Mucosa of rectum (tissue), 2 donors: Measurements from ENCODE around the gene HSDL1.

Experiments
- H3K27ac ChIP-seq, 2 donors: one replicate each; pipeline ENCODE4 v1.7.0; 2013; ENCODE audit warnings: inconsistent platforms in 2 of 2, low read depth in 2 of 2, low read length in 2 of 2
- H3K27me3 ChIP-seq, 2 donors: one replicate each; pipeline ENCODE4 v1.7.0; 2013; ENCODE audit warnings: low read length in 2 of 2; ENCODE audit not compliant: control insufficient read depth in 2 of 2, insufficient read depth in 2 of 2
- H3K36me3 ChIP-seq, 2 donors: one replicate each; pipeline ENCODE4 v1.7.0; 2013; ENCODE audit warnings: low read length in 2 of 2; ENCODE audit not compliant: control insufficient read depth in 2 of 2, insufficient read depth in 2 of 2
- H3K4me1 ChIP-seq, 2 donors: one replicate each; pipeline ENCODE4 v1.7.0; 2013; ENCODE audit warnings: low read length in 2 of 2, mild to moderate bottlenecking in 1 of 2; ENCODE audit not compliant: control insufficient read depth in 2 of 2, insufficient read depth in 2 of 2
- H3K4me3 ChIP-seq, 2 donors: one replicate each; pipeline ENCODE4 v1.7.0; 2013; ENCODE audit warnings: low read length in 2 of 2
- H3K9ac ChIP-seq, 2 donors: one replicate each; pipeline ENCODE4 v1.7.0; 2013; ENCODE audit warnings: low read length in 2 of 2, low read depth in 1 of 2, mild to moderate bottlenecking in 1 of 2
- H3K9me3 ChIP-seq, 2 donors: one replicate each; pipeline ENCODE4 v1.7.0; 2013; ENCODE audit warnings: low read length in 2 of 2; ENCODE audit not compliant: control insufficient read depth in 2 of 2
- donor health status: healthy.
- donor health status: Normal muscosa, but diverticular disease.

The HSDL1 gene

DNA sequence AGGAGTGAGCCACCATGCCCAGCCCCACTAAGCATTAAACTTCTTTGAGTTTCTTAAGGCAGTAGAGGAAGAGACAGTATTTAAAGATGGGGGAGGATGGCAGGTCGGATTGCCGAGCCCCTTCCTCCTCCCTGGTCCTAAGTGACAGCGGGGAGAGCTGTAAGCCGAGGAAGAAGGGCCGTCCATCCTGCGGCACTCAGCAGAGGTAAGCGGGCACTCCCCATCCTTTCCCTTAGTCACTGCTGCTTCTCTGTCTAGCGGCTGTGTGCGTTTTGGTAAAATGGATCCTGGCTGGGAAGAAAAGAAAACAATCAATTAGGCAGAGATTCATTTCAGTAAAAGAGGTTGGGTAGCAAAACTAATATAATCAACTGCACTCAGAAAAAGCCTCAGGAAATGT lies 14.0 kb upstream of the HSDL1 start:
- Histone ChIP-seq H3K27me3 (peaks cover 2 to 8% of the 10 kb centered on the region in 2 donors), H3K4me1 (no peaks in the 10 kb centered on the region), H3K36me3 (no peaks in the 10 kb centered on the region), H3K9me3 (no peaks in the 10 kb centered on the region), H3K27ac (no peak overlapping the region), H3K9ac (no peak overlapping the region), H3K4me3 (no peak overlapping the region)

DNA sequence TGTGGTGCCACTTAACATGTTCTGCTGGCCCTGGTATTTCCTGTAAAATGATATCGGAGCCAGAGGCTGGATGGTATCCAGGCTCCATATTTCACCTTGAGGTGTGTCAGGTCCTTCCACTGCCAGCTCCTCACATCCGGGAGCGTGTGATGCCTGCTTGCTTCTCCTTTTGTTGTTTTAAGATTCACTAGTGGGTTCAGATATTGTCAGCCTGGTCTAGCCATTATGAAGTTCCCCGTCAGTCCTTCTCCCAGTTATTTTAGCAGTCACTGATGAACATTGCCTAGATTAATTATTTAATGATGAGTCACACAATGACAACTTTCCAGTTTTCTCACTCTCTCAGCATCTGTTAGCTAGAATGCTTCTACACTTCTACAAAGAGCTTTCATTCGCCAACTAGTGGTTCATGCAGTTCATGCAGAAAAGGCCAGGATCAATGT lies 11.4 kb upstream of the HSDL1 start:
- peaks cover 2 to 5% of the 10 kb centered on the region in 2 donors for H3K27me3 ChIP-seq
- H3K36me3 ChIP-seq, result no peaks in the 10 kb centered on the region
- H3K27ac ChIP-seq, result no peak overlapping the region
- no peak overlapping the region for H3K4me3 ChIP-seq
- H3K9me3 ChIP-seq, result no peaks in the 10 kb centered on the region
- H3K4me1 ChIP-seq, result no peaks in the 10 kb centered on the region
- no peak overlapping the region for H3K9ac ChIP-seq

DNA sequence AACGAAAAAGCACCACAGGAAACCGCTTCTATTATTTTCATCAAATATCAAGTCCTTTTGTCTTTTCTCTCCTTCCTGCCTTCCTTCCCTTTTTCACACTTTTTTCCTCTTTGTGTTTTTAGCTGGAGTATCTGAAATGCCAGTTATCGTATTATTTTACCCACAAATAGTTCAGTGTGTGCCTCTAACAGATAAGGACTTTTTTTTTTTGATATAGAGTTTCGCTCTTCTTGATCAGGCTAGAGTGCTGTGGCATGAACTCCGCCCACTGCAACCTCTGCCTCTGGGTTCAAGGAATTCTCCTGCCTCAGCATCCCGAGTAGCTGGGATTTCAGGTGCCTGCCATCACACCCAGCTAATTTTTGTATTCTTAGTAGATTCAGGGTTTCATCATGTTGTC lies 10.8 kb upstream of the HSDL1 start:
- H3K36me3 ChIP-seq, result no peaks in the 10 kb centered on the region
- no peaks in the 10 kb centered on the region for H3K9me3 ChIP-seq
- no peaks in the 10 kb centered on the region for H3K4me1 ChIP-seq
- H3K4me3 ChIP-seq, result no peak overlapping the region
- no peak overlapping the region for H3K27ac ChIP-seq
- peaks cover 2% of the 10 kb centered on the region in 2 donors for H3K27me3 ChIP-seq
- H3K9ac ChIP-seq, result no peak overlapping the region

DNA sequence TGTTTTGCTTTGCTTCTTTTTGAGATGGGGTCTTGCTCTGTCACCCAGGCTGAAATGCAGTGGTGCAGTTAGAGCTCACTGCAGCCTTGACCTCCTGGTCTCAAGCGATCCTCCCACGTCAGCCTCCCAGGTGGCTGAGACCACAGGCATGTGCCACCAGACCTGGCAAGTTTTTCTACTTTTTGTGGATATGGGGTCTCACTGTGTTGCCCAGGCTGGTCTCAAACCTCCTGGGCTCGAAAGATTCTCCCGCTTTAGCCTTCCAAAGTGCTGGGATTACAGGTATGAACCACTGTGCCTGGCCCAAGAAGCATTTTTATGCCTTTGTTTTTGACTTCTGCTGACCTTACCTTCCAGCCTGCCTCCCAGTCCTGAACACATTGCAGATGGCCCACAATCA lies 10.2 kb upstream of the HSDL1 start:
- peaks cover 2% of the 10 kb centered on the region in 2 donors for H3K27me3 ChIP-seq
- H3K27ac ChIP-seq, result no peak overlapping the region
- no peak overlapping the region for H3K4me3 ChIP-seq
- no peak overlapping the region for H3K9ac ChIP-seq
- H3K4me1 ChIP-seq, result no peaks in the 10 kb centered on the region
- no peaks in the 10 kb centered on the region for H3K36me3 ChIP-seq
- H3K9me3 ChIP-seq, result no peaks in the 10 kb centered on the region

DNA sequence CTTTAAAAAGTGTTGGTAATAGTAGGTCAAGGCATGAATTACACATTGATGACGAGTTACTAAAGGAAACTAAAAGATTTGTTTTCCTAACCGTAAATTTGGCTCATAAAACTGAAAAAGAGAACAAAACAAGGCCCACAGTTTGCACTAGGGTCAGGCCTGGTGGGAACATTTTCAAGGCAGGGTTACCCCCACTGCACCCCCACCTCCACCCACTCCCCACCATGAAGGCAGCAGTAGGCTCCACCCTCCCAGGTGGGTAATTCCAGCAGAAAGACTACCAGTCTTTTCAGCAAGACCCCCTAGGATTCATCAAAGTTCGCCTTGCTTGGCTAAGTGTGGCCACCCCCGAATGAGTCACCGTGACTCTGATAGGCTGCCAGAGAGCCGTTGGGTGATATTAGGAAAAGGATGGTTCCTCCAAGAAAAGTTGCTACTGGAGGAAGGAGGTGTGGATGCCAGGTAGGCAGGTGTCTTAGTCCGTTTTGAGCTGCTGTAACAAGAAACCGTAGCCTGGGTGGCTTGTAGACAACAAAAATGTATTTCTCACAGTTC lies 8.8 kb upstream of the HSDL1 start:
- H3K27me3 ChIP-seq, result no peaks in the 10 kb centered on the region
- no peaks in the 10 kb centered on the region for H3K9me3 ChIP-seq
- no peaks in the 10 kb centered on the region for H3K36me3 ChIP-seq
- no peak overlapping the region for H3K4me3 ChIP-seq
- H3K27ac ChIP-seq, result no peak overlapping the region
- no peaks in the 10 kb centered on the region for H3K4me1 ChIP-seq
- H3K9ac ChIP-seq, result no peak overlapping the region

DNA sequence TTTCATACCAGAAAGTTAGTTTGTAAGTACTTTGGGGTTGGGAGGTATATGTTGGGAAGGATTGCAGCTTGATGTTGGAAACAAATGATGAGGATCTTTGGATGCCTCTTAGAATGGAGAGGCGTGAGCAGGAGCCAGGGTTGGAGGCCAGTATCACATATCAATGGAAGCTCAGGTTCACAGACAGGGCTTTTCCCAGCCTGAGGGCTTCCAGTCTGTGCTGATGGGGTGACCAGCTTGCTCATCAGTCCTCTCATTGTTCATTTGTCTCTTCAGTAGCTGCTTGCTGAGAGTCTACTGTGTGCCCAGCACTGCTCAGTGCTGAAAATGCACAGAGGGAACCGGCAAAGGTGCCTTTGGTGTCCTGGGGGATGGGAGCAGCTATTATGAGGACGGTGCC lies 5.9 kb upstream of the HSDL1 start:
- no peaks in the 10 kb centered on the region for H3K4me1 ChIP-seq
- H3K27ac ChIP-seq, result no peak overlapping the region
- H3K27me3 ChIP-seq, result no peaks in the 10 kb centered on the region
- no peak overlapping the region for H3K9ac ChIP-seq
- no peaks in the 10 kb centered on the region for H3K36me3 ChIP-seq
- no peak overlapping the region for H3K4me3 ChIP-seq
- no peaks in the 10 kb centered on the region for H3K9me3 ChIP-seq

DNA sequence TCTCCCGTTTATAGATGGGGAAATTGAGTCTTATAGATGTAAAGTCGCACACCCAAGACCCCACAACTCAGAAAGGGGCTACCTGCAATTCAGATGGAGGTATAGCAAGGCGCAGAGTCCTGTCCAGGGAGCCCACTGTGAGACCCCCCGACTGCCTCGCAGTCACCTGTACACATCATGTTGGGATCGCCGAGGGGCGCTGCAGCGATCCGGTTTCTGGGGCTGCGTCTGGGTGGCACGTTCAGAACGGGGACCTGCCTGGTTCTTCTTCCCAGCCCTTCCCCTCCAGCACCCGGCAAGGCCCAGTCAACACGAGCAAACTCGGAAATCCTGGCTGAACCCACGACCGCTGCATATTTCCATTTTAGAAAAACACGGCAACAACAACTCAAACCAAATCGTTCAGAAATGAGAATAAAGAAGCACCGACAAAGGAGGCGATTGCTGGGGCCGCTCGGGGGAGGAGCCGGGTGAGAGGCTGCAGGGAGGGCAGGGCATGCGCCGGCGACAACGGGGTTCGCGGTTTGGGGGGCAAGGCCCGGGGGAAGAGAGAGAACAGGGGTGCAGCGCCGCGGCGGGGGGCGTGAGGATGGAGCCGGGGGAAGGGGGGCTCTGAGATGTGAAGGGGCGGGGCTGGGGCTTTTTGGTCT lies 643 bp downstream of the HSDL1 start:
- no peaks in the 10 kb centered on the region for H3K36me3 ChIP-seq
- no peaks in the 10 kb centered on the region for H3K27me3 ChIP-seq
- peak overlapping the region; percentile 82 for H3K4me3 ChIP-seq
- no peaks in the 10 kb centered on the region for H3K9me3 ChIP-seq
- H3K27ac ChIP-seq, result peak overlapping the region in 1 of 2 donors; percentile 67
- peak overlapping the region; percentile 68 to 70 for H3K9ac ChIP-seq
- peaks cover 0 to 13% of the 10 kb centered on the region in 2 donors for H3K4me1 ChIP-seq

DNA sequence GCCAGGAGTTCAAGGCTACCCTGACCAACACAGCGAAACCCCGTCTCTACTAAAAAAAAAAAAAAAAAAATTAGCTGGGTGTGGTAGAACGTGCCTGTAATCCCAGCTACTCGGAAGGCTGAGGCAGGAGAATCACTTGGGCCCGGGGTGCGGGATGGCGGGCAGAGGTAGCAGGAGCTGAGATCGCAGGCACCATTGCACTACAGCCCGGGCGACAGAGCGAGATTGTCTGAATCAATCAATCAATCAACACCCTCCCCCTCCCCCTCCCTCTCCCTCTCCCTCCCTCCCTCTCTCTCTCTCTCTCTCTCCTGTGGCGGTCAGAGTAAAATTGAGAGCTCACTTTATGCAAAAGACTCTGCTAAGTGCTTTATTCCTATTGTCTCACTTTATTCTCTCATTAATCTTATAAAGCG lies 1.2 kb downstream of the HSDL1 start:
- H3K9me3 ChIP-seq, result no peaks in the 10 kb centered on the region
- no peak overlapping the region for H3K27ac ChIP-seq
- peak overlapping the region in 1 of 2 donors; percentile 82 for H3K4me3 ChIP-seq
- no peaks in the 10 kb centered on the region for H3K27me3 ChIP-seq
- peaks cover 0 to 13% of the 10 kb centered on the region in 2 donors for H3K4me1 ChIP-seq
- H3K9ac ChIP-seq, result peak overlapping the region; percentile 68 to 70
- H3K36me3 ChIP-seq, result no peaks in the 10 kb centered on the region

DNA sequence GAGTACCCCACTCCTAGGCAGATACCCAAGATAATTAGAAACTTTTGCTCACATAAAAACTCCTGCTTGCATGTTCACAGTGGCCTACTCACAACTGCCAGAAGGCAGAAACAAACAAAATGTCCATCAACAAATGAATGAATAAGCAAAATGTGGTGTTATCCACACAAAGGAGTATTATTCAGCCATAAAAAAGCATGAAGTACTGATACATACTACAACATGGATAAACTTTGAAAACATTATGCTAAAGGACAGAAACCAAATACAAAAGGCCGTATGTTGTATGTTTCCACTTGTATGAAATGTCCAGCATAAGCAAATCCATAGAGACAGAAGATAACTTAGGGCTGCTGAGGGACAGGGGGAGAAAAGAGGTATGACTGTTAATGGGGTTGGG lies 1.9 kb downstream of the HSDL1 start:
- H3K36me3 ChIP-seq, result no peaks in the 10 kb centered on the region
- no peaks in the 10 kb centered on the region for H3K9me3 ChIP-seq
- no peak overlapping the region for H3K27ac ChIP-seq
- no peaks in the 10 kb centered on the region for H3K27me3 ChIP-seq
- no peak overlapping the region for H3K4me3 ChIP-seq
- H3K4me1 ChIP-seq, result peaks cover 0 to 13% of the 10 kb centered on the region in 2 donors
- no peak overlapping the region for H3K9ac ChIP-seq

DNA sequence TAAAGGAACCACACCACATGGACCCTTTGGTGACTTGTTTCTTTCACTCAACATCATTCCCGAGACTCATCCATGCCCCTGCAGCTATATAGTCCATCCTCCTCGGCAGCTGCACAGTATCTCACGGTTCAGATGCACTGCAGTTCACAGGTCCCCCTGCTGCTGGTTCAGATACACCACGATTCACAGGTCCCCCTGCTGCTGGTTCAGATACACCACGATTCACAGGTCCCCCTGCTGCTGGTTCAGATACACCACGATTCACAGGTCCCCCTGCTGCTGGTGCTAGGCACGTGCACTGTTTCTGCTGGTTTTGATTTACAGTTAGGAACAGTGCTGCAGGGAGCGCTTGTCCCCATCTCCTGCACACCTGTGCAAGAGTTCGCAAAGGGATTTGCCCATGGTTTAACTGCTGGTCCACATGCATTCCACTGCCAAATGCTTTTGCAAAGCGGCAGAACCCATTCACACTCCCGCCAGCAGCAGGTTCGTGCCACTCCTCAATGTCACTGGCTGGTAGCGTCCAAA lies 3.8 kb downstream of the HSDL1 start:
- Histone ChIP-seq H3K9me3 (no peaks in the 10 kb centered on the region), H3K27me3 (no peaks in the 10 kb centered on the region), H3K9ac (no peak overlapping the region), H3K4me3 (no peak overlapping the region), H3K27ac (no peak overlapping the region), H3K36me3 (no peaks in the 10 kb centered on the region), H3K4me1 (peaks cover 0 to 13% of the 10 kb centered on the region in 2 donors)
